ENCODE measurements around the gene ZNF202. TPM values are rescaled to one million over a fixed set of nuclear protein-coding genes. Genes with fewer than 3 reads are reported as not detected.
"Not testable (repeated sequence)": the region's sequence is repeated elsewhere in the genome, so short reads cannot be mapped to it uniquely, and the experiment has no call there.

The ZNF202 gene
- total and polyA plus RNA-seq, 2 donors: 8.2 to 9.3 TPM

- no peak overlapping the region for H3K4me3 ChIP-seq (ENCODE audit: low read depth, low read length)
- no peaks in the 10 kb centered on the region for H3K36me3 ChIP-seq (ENCODE audit: insufficient read depth)
- DNase-seq (ENCODE audit: extremely low spot score): no peak
- H3K4me1 ChIP-seq (ENCODE audit: insufficient read depth): no peaks in the 10 kb centered on the region
- H3K27ac ChIP-seq (ENCODE audit: low read depth): no peak overlapping the region
These were observed 13.9 kb upstream of the ZNF202 start for GRCh38 chr11:123755344-123755743.

- Histone ChIP-seq H3K4me3 (ENCODE audit: low read depth, low read length) (no peak within 1 kb of the TSS), H3K27ac (ENCODE audit: low read depth) (no peak within 1 kb of the TSS), H3K36me3 (ENCODE audit: insufficient read depth) (no peaks in the 10 kb centered on the region), H3K4me1 (ENCODE audit: insufficient read depth) (no peaks in the 10 kb centered on the region)
- 86% methylated on average over 3 of the region's 3 CpGs for WGBS
- no peak for DNase-seq (ENCODE audit: extremely low spot score)
These were observed 12.7 kb upstream of the ZNF202 start, which contains the start of gene OR6X1 for GRCh38 chr11:123754101-123754568. Gene OR6X1, minus strand, starts transcription at chr11:123754518. Its CDS starts 0 bp downstream, at chr11:123754518.

- no peak for DNase-seq (ENCODE audit: extremely low spot score)
- Histone ChIP-seq H3K4me1 (ENCODE audit: insufficient read depth) (no peaks in the 10 kb centered on the region), H3K36me3 (ENCODE audit: insufficient read depth) (no peaks in the 10 kb centered on the region), H3K27ac (ENCODE audit: low read depth) (no peak overlapping the region), H3K4me3 (ENCODE audit: low read depth, low read length) (no peak overlapping the region)
These were observed 11.7 kb upstream of the ZNF202 start for GRCh38 chr11:123753110-123753509.

DNA sequence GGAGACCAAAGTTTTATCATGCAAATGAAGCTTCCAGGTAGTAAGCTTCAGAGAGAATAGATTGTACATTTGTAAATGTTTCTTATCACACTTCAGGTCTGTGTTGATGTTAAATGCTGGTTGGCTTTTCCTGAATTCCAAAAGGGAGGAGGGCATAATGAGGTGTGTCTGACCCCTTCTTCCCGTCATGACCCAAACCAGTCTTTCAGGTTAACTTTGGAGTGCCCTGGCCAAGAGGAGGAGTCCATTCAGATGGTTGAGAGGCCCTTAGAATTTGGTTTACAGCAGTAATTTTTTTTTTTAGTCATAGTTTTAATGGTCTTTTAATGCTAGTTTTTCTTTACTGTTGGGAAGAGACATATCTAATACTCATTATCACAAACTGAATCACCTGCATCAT is 10.3 kb upstream of the ZNF202 start:
- Histone ChIP-seq H3K4me3 (ENCODE audit: low read depth, low read length) (no peak overlapping the region), H3K4me1 (ENCODE audit: insufficient read depth) (no peaks in the 10 kb centered on the region), H3K27ac (ENCODE audit: low read depth) (no peak overlapping the region), H3K36me3 (ENCODE audit: insufficient read depth) (no peaks in the 10 kb centered on the region)
- WGBS: 53% methylated on average over 1 of the region's 1 CpG
- no peak for DNase-seq (ENCODE audit: extremely low spot score)

DNA sequence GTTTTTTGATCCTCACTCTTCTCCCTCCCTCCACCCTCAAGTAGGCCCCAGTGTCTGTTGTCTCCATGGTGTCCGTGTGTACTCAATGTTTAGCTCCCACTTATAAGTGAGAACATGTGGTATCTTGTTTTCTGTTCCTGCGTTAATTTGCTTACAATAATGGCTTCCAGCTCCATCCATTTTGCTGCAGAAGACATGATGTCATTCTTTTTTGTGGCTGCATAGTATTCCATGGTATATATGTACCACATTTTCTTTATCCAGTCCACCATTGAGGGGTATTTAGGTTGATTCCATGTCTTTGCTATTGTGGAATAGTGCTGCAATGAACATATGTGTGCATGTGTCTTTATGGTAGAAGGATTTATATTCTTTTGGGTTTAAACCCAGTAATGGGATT is 6.9 kb upstream of the ZNF202 start:
- H3K27ac ChIP-seq (ENCODE audit: low read depth); H3K36me3 ChIP-seq (ENCODE audit: insufficient read depth); H3K4me3 ChIP-seq (ENCODE audit: low read depth, low read length); H3K4me1 ChIP-seq (ENCODE audit: insufficient read depth); DNase-seq (ENCODE audit: extremely low spot score): not testable (repeated sequence)
- WGBS: 69% methylated on average over 2 of the region's 2 CpGs

DNA sequence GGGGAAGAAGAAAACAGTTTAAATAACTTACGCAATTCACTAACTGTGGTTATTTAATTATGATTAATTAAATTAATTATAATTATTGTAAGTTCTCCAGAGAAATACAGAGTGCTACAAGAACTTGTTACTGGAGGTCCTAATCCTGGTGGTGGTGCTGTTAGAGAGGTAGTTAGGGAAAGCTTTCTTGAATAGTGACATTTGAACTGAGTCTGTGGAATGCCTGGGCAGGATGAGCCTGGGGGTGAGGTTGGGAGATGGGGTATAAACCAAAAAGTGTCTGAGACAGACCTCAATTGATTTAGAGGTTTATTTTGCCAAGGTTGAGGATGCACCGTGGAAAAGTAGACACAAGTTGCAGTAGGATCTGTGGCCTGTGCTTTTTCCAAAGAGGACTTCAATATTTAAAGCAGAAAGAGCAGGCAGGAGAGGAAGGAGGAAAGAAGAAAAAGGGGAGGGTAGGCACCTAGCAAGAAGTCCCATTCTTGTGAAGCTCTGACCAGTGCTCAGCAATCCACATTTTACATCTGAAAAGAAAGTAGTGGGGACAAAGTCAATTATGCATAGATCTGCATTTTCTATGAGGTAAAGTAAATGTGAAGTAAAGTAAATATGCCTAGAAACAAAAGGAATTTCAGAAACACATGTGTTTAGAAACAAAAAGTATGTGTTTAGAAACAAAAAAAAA is 4.4 kb upstream of the ZNF202 start:
- no peaks in the 10 kb centered on the region for H3K4me1 ChIP-seq (ENCODE audit: insufficient read depth)
- no peaks in the 10 kb centered on the region for H3K36me3 ChIP-seq (ENCODE audit: insufficient read depth)
- DNase-seq (ENCODE audit: extremely low spot score): no peak
- 62% methylated on average over 2 of the region's 2 CpGs for WGBS
- H3K27ac ChIP-seq (ENCODE audit: low read depth): no peak overlapping the region
- no peak overlapping the region for H3K4me3 ChIP-seq (ENCODE audit: low read depth, low read length)

DNA sequence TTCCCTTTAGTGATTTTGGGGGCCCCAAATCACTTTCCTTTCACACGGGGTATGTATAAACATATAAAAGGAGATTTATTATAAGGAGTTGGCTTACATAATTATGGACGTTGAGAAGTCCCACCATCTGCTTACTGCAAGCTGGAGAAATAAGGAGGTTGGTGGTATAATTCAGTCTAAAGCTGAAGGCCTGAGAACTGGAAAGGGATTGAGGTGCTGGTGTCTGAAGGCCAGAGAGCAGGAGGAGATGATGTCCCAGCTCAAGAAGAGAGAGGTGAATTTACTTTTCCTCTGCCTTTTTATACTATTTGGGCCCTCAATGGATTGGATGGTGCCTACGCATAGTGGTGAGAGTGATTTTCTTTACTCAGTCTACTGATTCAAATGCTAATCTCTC is 1.3 kb upstream of the ZNF202 start:
- H3K27ac ChIP-seq (ENCODE audit: low read depth): no peak overlapping the region
- DNase-seq (ENCODE audit: extremely low spot score): no peak
- no peaks in the 10 kb centered on the region for H3K36me3 ChIP-seq (ENCODE audit: insufficient read depth)
- 42% methylated on average over 3 of the region's 3 CpGs for WGBS
- peak overlapping the region; percentile 79 for H3K4me3 ChIP-seq (ENCODE audit: low read depth, low read length)
- no peaks in the 10 kb centered on the region for H3K4me1 ChIP-seq (ENCODE audit: insufficient read depth)

GRCh38 chr11:123742031-123742723 is 717 bp upstream of the ZNF202 start:
- peak; percentile 1 for DNase-seq (ENCODE audit: extremely low spot score)
- Histone ChIP-seq H3K36me3 (ENCODE audit: insufficient read depth) (no peaks in the 10 kb centered on the region), H3K27ac (ENCODE audit: low read depth) (no peak overlapping the region), H3K4me3 (ENCODE audit: low read depth, low read length) (peak overlapping the region; percentile 79), H3K4me1 (ENCODE audit: insufficient read depth) (peaks cover 1% of the 10 kb centered on the region)
- 24% methylated on average over 12 of the region's 12 CpGs for WGBS

DNA sequence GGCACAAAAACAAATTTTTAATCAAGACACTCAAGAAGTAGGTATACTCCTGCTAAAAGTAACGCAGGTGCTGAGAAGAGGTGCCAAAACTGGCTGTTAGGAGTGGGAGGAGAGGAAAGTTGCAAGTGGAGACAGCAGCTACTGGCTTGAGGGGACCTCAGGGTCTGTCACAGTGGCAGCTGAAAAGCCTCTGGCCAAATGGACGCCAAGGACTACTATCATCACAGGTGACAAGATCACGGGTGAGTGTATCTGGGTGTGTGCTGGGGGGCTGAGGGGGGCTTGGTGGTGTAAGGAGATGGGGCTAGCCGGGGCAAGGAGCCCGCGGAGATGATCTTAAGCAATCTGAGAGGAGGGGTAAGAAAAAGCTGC is 687 bp downstream of the ZNF202 start:
- Histone ChIP-seq H3K27ac (ENCODE audit: low read depth) (no peak overlapping the region), H3K4me3 (ENCODE audit: low read depth, low read length) (peak overlapping the region; percentile 79), H3K4me1 (ENCODE audit: insufficient read depth) (peaks cover 1% of the 10 kb centered on the region), H3K36me3 (ENCODE audit: insufficient read depth) (no peaks in the 10 kb centered on the region)
- WGBS: 2% methylated on average over 6 of the region's 6 CpGs
- DNase-seq (ENCODE audit: extremely low spot score): no peak

- Histone ChIP-seq H3K4me1 (ENCODE audit: insufficient read depth) (peaks cover 1% of the 10 kb centered on the region), H3K4me3 (ENCODE audit: low read depth, low read length) (no peak overlapping the region), H3K27ac (ENCODE audit: low read depth) (no peak overlapping the region), H3K36me3 (ENCODE audit: insufficient read depth) (no peaks in the 10 kb centered on the region)
- 59% methylated on average over 2 of the region's 2 CpGs for WGBS
- no peak for DNase-seq (ENCODE audit: extremely low spot score)
These were observed 3.1 kb downstream of the ZNF202 start for GRCh38 chr11:123738374-123738773.

DNA sequence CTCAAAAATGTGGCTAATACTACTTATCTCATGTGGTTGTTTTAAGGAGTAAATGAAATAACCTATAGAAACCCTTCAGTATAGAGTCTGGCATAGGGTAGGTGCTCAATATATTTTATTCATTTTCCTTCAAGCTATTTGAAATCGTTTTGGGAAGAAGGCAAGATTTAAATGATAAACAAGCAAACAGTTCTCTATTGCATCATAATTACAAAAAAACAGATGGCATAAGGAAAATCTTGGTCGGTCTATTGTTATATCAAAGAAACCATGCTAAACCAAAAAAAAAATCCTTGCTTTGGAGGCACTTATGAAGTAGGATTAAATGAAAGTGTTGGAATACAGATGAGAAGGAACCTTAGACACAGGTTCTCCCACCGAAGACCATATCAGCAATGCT is 4.7 kb downstream of the ZNF202 start:
- Histone ChIP-seq H3K4me3 (ENCODE audit: low read depth, low read length) (no peak overlapping the region), H3K4me1 (ENCODE audit: insufficient read depth) (peaks cover 1% of the 10 kb centered on the region), H3K27ac (ENCODE audit: low read depth) (no peak overlapping the region), H3K36me3 (ENCODE audit: insufficient read depth) (no peaks in the 10 kb centered on the region)
- 88% methylated on average over 3 of the region's 3 CpGs for whole genome bisulfite sequencing
- DNase-seq (ENCODE audit: extremely low spot score): no peak

GRCh38 chr11:123729602-123730001 is 11.9 kb downstream of the ZNF202 start:
- H3K4me1 ChIP-seq (ENCODE audit: insufficient read depth): no peaks in the 10 kb centered on the region

DNA sequence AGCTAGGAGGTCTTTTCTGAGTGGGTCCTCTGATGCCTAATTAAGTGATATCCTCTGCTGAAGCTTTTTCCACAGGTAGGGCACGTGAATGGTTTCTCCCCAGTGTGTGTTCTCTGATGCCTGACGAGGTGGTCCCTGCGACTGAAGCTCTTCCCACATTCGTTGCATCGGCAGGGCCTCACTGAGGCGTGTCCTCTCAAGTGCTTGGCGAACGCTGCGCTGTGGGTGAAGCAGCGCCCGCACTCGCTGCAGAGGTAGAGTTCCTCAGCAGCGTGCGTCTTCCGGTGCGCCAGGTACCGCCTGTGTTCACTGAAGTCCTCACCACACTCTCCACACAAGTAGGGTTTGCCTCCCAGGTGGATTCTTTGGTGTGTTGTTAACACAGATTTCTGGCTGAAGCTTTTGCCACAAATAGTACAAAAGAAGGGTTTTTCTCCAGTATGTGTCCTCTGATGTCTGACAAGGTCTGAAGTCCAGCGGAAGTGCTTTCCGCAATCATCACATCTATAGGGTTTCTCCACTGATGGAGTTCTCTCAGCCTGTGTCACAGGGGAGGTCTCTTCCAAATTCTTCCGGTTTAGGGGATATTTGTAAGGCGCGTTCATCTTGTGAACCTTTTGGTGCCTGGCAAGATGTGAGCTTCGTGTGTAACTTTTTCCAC is 15.3 kb downstream of the ZNF202 start:
- Histone ChIP-seq H3K4me1 (ENCODE audit: insufficient read depth) (no peaks in the 10 kb centered on the region), H3K36me3 (ENCODE audit: insufficient read depth) (peaks cover 19% of the 10 kb centered on the region)
- 98% methylated on average over 23 of the region's 23 CpGs for WGBS

More at GRCh38 chr11:123729602-123730001, 11.9 kb downstream of the ZNF202 start:
- Histone ChIP-seq H3K4me3 (ENCODE audit: low read depth, low read length) (no peak overlapping the region), H3K27ac (ENCODE audit: low read depth) (no peak overlapping the region), H3K36me3 (ENCODE audit: insufficient read depth) (peaks cover 19% of the 10 kb centered on the region)
- WGBS: 88% methylated on average over 8 of the region's 8 CpGs
- DNase-seq (ENCODE audit: extremely low spot score): no peak

DNA sequence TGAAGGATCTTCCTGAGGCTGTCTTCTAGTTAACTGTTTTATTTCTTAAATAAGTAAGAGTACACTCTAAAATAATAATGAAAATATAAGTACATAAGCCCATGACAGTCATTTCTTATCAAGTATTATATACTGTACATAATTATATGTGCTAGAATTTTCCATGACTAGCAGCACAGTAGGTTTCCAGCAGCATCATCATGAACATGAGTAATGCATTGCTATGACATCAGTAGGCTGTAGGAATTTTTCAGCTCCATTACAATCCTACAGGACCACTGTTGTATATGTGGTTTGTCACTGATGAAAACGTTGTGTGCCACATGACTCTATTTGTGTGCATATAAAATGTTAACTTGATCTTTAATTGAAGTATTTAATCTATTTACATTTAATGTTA is 22.0 kb downstream of the ZNF202 start:
- no peak overlapping the region for H3K27ac ChIP-seq (ENCODE audit: low read depth)
- no peaks in the 10 kb centered on the region for H3K36me3 ChIP-seq (ENCODE audit: insufficient read depth)
- 60% methylated on average over 1 of the region's 1 CpG for WGBS
- no peak for DNase-seq (ENCODE audit: extremely low spot score)
- H3K4me3 ChIP-seq (ENCODE audit: low read depth, low read length): no peak overlapping the region
- H3K4me1 ChIP-seq (ENCODE audit: insufficient read depth): no peaks in the 10 kb centered on the region

More for the DNA sequence above, 15.3 kb downstream of the ZNF202 start:
- DNase-seq (ENCODE audit: extremely low spot score): no peak
- Histone ChIP-seq H3K4me3 (ENCODE audit: low read depth, low read length) (no peak overlapping the region), H3K27ac (ENCODE audit: low read depth) (no peak overlapping the region)

All from urinary bladder (tissue), 4 donors.